HepG2 (cell line): ENCODE results near the gene MTG1. TPM values are rescaled to one million over a fixed set of nuclear protein-coding genes. Genes with fewer than 3 reads are reported as not detected.
A peak's percentile ranks its signal among the peaks of the same experiment; 100 is the strongest.

Experiments used
- ATAC-seq: fragments of 200-7000 bp; cut with Tn5 transposase; 3 replicates; pipeline ENCODE4 v1.9.1; 2020; ENCODE audit warnings: mild to moderate bottlenecking, moderate library complexity
- BruUV-seq: library from RNA; stranded (reverse); fragments of 400-500 nt; replicated peaks from 2 replicates; lab custom pipeline; 2021; lab: Mats Ljungman, UMichigan
- CTCF ChIA-PET: fragments of 300-600 bp; formaldehyde crosslinking; extraction: SDS; loops from one replicate; lab custom pipeline; 2021; ENCODE audit warnings: low total read pairs, inconsistent platforms, low intra/inter-chr PET ratio; lab: Yijun Ruan, JAX
- POLR2A ChIA-PET: fragments of 350-600 bp; sonication (Branson Sonifier 250); formaldehyde crosslinking; loops from one replicate; lab custom pipeline; 2020; ENCODE audit warnings: antibody characterized with exemption, inconsistent platforms; lab: Yijun Ruan, JAX
- DNase-seq: peaks from one replicate; pipeline ENCODE4 v3.0.0-alpha.2; 2015; ENCODE audit warnings: low spot score
- FAIRE-seq: peaks from 3 replicates; lab custom pipeline; 2011; peaks lifted over from hg19 to GRCh38; lab: Jason Lieb, UNC
- H2AFZ ChIP-seq: one replicate; pipeline ENCODE4 v1.6.1; 2011; ENCODE audit warnings: low read length, inconsistent platforms
- H3K27ac ChIP-seq: fragments of 300-600 bp; 3 replicates; pipeline ENCODE4 v1.8.0; 2011; ENCODE audit warnings: mixed run types, mild to moderate bottlenecking, mixed read lengths, low read length, inconsistent platforms; ENCODE audit not compliant: insufficient read depth; ENCODE audit errors: extremely low read length
- H3K27me3 ChIP-seq, 2 experiments: fragments of 200-600 bp in 1 of 2; 2 replicates in 1 of 2; 3 replicates in 1 of 2; pipeline versions ENCODE4 v1.6.0 to v1.8.0; 2011; ENCODE audit warnings: low read length in 2 of 2, mild to moderate bottlenecking in 2 of 2, moderate library complexity in 2 of 2, inconsistent platforms in 1 of 2; ENCODE audit not compliant: insufficient read depth in 2 of 2, control insufficient read depth in 1 of 2
- H3K36me3 ChIP-seq, 2 experiments: fragments of 200-600 bp in 1 of 2; replicated peaks in 1 of 2; 2 replicates in 1 of 2; 3 replicates in 1 of 2; pipeline versions ENCODE4 v1.5.1 to v1.8.0; 2011; ENCODE audit warnings: low read length in 2 of 2, inconsistent platforms in 1 of 2; ENCODE audit not compliant: insufficient read depth in 2 of 2, control insufficient read depth in 1 of 2
- H3K4me1 ChIP-seq: 2 replicates; pipeline ENCODE4 v1.5.1; 2012; ENCODE audit warnings: low read length, inconsistent platforms; ENCODE audit not compliant: insufficient read depth
- H3K4me2 ChIP-seq: 2 replicates; pipeline ENCODE4 v1.6.0; 2011; ENCODE audit warnings: low read depth, low read length, inconsistent platforms
- H3K4me3 ChIP-seq, 3 experiments: fragments of 200-600 bp in 1 of 3; sonication (generic), shearing (Covaris generic) in 1 of 3; replicated peaks in 1 of 3; 2 replicates each; pipeline ENCODE4 v1.5.1; 2011 to 2016; ENCODE audit warnings: low read length in 3 of 3, inconsistent platforms in 2 of 3, low read depth in 2 of 3, mild to moderate bottlenecking in 2 of 3, control low read depth in 1 of 3, mixed read lengths in 1 of 3; ENCODE audit not compliant: insufficient read depth in 1 of 3
- H3K79me2 ChIP-seq: one replicate; pipeline ENCODE4 v1.6.1; 2011; ENCODE audit warnings: low read length, inconsistent platforms; ENCODE audit not compliant: insufficient read depth
- H3K9ac ChIP-seq: 2 replicates; pipeline ENCODE4 v1.6.0; 2011; ENCODE audit warnings: mild to moderate bottlenecking, low read depth, low read length, inconsistent platforms; ENCODE audit not compliant: insufficient read depth
- H3K9me3 ChIP-seq: 2 replicates; pipeline ENCODE4 v1.5.1; 2012; ENCODE audit warnings: mild to moderate bottlenecking, low read length
- H4K20me1 ChIP-seq: 2 replicates; pipeline ENCODE4 v1.6.0; 2011; ENCODE audit warnings: inconsistent platforms, mild to moderate bottlenecking, low read length, moderate library complexity; ENCODE audit not compliant: insufficient read depth
- ARNT2 ChIP-seq: sonication (generic); formaldehyde crosslinking; IDR thresholded peaks from 2 replicates; pipeline ENCODE4 v1.8.0; 2022; ENCODE audit warnings: mild to moderate bottlenecking, low read depth, missing genetic modification reagents, moderate library complexity
- GATAD1 ChIP-seq: IDR thresholded peaks from 2 replicates; pipeline ENCODE4 v1.6.1; 2016; ENCODE audit warnings: missing genetic modification reagents, missing compliant biosample characterization
- HDAC1 ChIP-seq: sonication (generic); formaldehyde crosslinking; IDR thresholded peaks from 2 replicates; pipeline ENCODE4 v1.5.1; 2020; ENCODE audit warnings: mild to moderate bottlenecking, missing genetic modification reagents
- MED1 ChIP-seq: sonication (generic); formaldehyde crosslinking; IDR thresholded peaks from 2 replicates; pipeline ENCODE4 v1.4.0; 2020; ENCODE audit warnings: missing genetic modification reagents
- POGK ChIP-seq: sonication (generic); formaldehyde crosslinking; conservative IDR thresholded peaks from 2 replicates; pipeline ENCODE4 v1.8.0; 2022; ENCODE audit warnings: mild to moderate bottlenecking, moderate library complexity, missing genetic modification reagents
- RARA ChIP-seq: IDR thresholded peaks from 2 replicates; pipeline ENCODE4 v1.6.1; 2016; ENCODE audit warnings: missing genetic modification reagents, missing compliant biosample characterization
- SRSF1 ChIP-seq: fragments of 200-400 bp; formaldehyde crosslinking; optimal IDR thresholded peaks from 2 replicates; pipeline ENCODE3; 2017; ENCODE audit warnings: mild to moderate bottlenecking, low read depth, low read length, moderate library complexity
- TCF12 ChIP-seq, 2 experiments: fragments of 450-650 bp in 1 of 2; sonication (generic) in 1 of 2; formaldehyde crosslinking in 1 of 2; IDR thresholded peaks; 2 replicates each; pipeline versions ENCODE4 v1.6.1 to v1.8.0; 2017 to 2022; ENCODE audit warnings: antibody characterized with exemption in 1 of 2, mild to moderate bottlenecking in 1 of 2, missing genetic modification reagents in 1 of 2, moderate library complexity in 1 of 2
- ZNF326 ChIP-seq: sonication (generic); formaldehyde crosslinking; IDR thresholded peaks from 2 replicates; pipeline ENCODE4 v1.4.0; 2020; ENCODE audit warnings: missing genetic modification reagents, borderline replicate concordance
- WGBS: methylation state at CpG from one replicate; pipeline ENCODE4 v1.1.6; 2017; ENCODE audit warnings: low lambda C conversion rate; 5-methylcytosine and 5-hydroxymethylcytosine counted together
- in situ Hi-C: cut with HindIII; loops from 2 replicates; pipeline ENCODE4 v1.10.0; 2017; ENCODE audit warnings: low pct_unique_long_range_greater_than_20kb; ENCODE audit not compliant: extremely low pct_ligation_motif_present
- intact Hi-C: fragments of 100-400 bp; cut with micrococcal nuclease; formaldehyde crosslinking; loops from one replicate; pipeline ENCODE4 v1.10.0; 2022; ENCODE audit not compliant: unreplicated experiment
- polyA plus RNA-seq, 8 experiments: library from polyadenylated mRNA; depleted of rRNA in 3 of 8; stranded (reverse) in 7 of 8; unstranded in 1 of 8; fragments of >200 nt; fragmentation: Illumina TruSeq in 4 of 8; extraction: Trizol in 4 of 8; gene quantifications; 2 replicates each; pipeline versions ENCODE4 v1.2.1 to v1.2.3, GENCODE V29; 2011 to 2016; ENCODE audit warnings: low read depth in 4 of 8, missing spikeins in 1 of 8, mixed read lengths in 1 of 8; ENCODE audit not compliant: insufficient read depth in 1 of 8
- total RNA-seq, 5 experiments: library from RNA; depleted of rRNA; stranded (reverse); fragments of >200 nt; fragmentation: Illumina TruSeq; extraction: Trizol; gene quantifications; 2 replicates each; pipeline ENCODE4 v1.2.3, GENCODE V29; 2016; ENCODE audit warnings: low read depth in 1 of 5

MTG1 gene
- total and polyA plus RNA-seq, 2 of the 13 experiments (the other 11 are each of a cell fraction or from before 2014, with no cell fraction given), result 42.0 to 103 TPM

- BruUV-seq, result no TSS peak
- no peak overlapping the region for H2AFZ ChIP-seq
- no peak for ATAC-seq
- POLR2A ChIA-PET, result interaction anchor here (1.2 to 3.0 kb wide), 7 partner anchors 10 to 31 kb away, joined by 7 to 124 read pairs (median 18); partner anchors contain the start of genes CALY, ECHS1 and FUOM
- H3K4me3 ChIP-seq, result peak overlapping the region in 1 of 3 experiments; percentile 74; a peak in 1 of 6 replicates
- in situ Hi-C loops, result no loop called here
- H3K27ac ChIP-seq, result no peak overlapping the region
- H3K9me3 ChIP-seq, result no peaks in the 10 kb centered on the region
- no peak for TF ChIP-seq TCF12 (IDR thresholded peaks at IDR 0.05)
- TF ChIP-seq TCF12 (CRISPR knock-in tag; IDR thresholded peaks at IDR 0.05), result 0 out of 2 replicates have a peak, but pooled peaks have one; percentile 11
- TF ChIP-seq SRSF1, result no peak
- TF ChIP-seq ZNF326 (CRISPR knock-in tag), result 0 out of 2 replicates have a peak, but pooled peaks have one; percentile 68
- TF ChIP-seq, all 625 proteins: peak for 2
- Histone ChIP-seq H4K20me1 (no peaks in the 10 kb centered on the region), H3K4me1 (peaks cover 69% of the 10 kb centered on the region), H3K36me3 (no peaks in the 10 kb centered on the region), H3K27me3 (no peaks in the 10 kb centered on the region; a peak in 1 of 5 replicates), H3K79me2 (no peaks in the 10 kb centered on the region), H3K4me2 (peak overlapping the region; percentile 96), H3K9ac (no peak overlapping the region)
- intact Hi-C loops, result no loop called here
- CTCF ChIA-PET, result no interaction called here
- DNase-seq (no peak), FAIRE-seq (no peak)
- WGBS, result 34% methylated on average over 10 of the region's 11 CpGs
These were observed 47.5 kb upstream of the MTG1 start for GRCh38 chr10:133346413-133346812.

GRCh38 chr10:133347710-133348517 is 46.0 kb upstream of the MTG1 start:
- H3K4me1 ChIP-seq, result peaks cover 65% of the 10 kb centered on the region
- intact Hi-C loops (no loop called here), in situ Hi-C loops (no loop called here)
- H3K27ac ChIP-seq, result peak overlapping the region; percentile 80
- BruUV-seq, result no TSS peak
- DNase-seq (peak; percentile 75), ATAC-seq (peak; percentile 66), FAIRE-seq (peak; percentile 89)
- ChIA-PET POLR2A (interaction anchor here (0.7 to 3.0 kb wide), 13 partner anchors 10 to 46 kb away, joined by 3 to 124 read pairs (median 7); partner anchors contain the start of genes CALY, ECHS1, FUOM and MTG1), CTCF (no interaction called here)
- H3K36me3 ChIP-seq, result no peaks in the 10 kb centered on the region
- 0 out of 2 replicates have a peak, but pooled peaks cover 2% of the 10 kb centered on the region for H4K20me1 ChIP-seq
- peak overlapping the region; percentile 96 for H3K4me2 ChIP-seq
- H3K79me2 ChIP-seq, result no peaks in the 10 kb centered on the region
- no peaks in the 10 kb centered on the region for H3K27me3 ChIP-seq
- peak overlapping the region; percentile 70 for H3K9ac ChIP-seq
- H2AFZ ChIP-seq, result no peak overlapping the region
- no peaks in the 10 kb centered on the region for H3K9me3 ChIP-seq
- H3K4me3 ChIP-seq, result peak overlapping the region; percentile 51 to 74 (median 59)
- 14% methylated on average over 2 of the region's 16 CpGs for WGBS
- TF ChIP-seq GATAD1 (CRISPR knock-in tag) (0 out of 2 replicates have a peak, but pooled peaks have one; percentile 46), HDAC1 (CRISPR knock-in tag) (peak; percentile 54), RARA (CRISPR knock-in tag) (peak; percentile 82), ARNT2 (CRISPR knock-in tag) (no peak), MED1 (peak; percentile 30; the same call in 1 of the 2 replicates), POGK (CRISPR knock-in tag) (0 out of 2 replicates have a peak, but pooled peaks have one; percentile 17)
